ENCODE results near the gene PIGT. TPM values are rescaled to one million over a fixed set of nuclear protein-coding genes. Genes with fewer than 3 reads are reported as not detected.

The PIGT gene
- total and polyA plus RNA-seq, 8 donors: 22.6 to 137 (median 58.8) TPM

DNA sequence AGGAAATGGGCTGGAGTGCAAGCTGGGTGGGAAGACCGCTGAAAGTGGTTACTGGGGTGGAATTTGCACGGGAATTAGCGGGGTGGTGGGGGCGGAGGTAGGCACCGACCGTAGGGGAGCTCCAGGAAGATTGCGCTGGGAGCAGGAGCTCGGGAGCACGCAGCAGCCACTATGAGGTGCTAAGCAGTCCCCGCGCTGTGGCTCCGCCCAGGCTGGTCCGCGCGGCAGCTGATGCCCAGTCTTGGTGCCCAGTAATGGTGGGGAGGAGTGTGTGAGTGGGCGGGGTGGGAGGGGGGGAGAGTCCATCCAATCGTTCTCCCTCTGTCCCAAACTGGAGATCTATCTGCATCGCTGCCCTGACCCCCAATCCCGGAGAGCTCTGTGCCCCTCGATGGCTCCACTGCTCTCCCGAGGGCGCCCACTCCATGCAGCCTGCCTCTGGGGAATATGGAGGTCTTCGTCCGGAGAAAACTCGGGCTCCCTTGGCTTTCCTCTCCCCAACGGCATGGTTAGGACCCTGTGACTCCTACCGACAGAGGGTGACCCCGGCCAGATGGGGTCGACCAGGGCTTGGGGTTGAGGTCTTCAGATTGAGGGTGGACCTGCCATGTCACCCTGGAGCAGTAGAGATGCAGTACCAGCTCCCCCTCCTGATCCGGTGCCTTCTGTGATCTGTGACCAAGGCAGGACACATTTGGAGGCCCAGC, 43.1 kb upstream of the PIGT start:
- Histone ChIP-seq H3K36me3 (peaks cover 3 to 28% (median 18%) of the 10 kb centered on the region in 4 donors), H3K27me3 (no peaks in the 10 kb centered on the region), H3K9me3 (no peaks in the 10 kb centered on the region), H3K4me1 (peaks cover 14 to 38% (median 20%) of the 10 kb centered on the region in 4 donors), H3K4me3 (peak overlapping the region; percentile 45 to 52 (median 50)), H3K27ac (peak overlapping the region; percentile 2 to 85 (median 78))
- 33 to 49% (median 41%) methylated on average over 26 to 30 of the region's 30 CpGs for WGBS, 5 donors
- TF ChIP-seq POLR2AphosphoS5 (IDR thresholded peaks at IDR 0.05) (no peak), EP300 (IDR thresholded peaks at IDR 0.05) (no peak), POLR2A (IDR thresholded peaks at IDR 0.05) (no peak)
- TF ChIP-seq, protein P1, sequence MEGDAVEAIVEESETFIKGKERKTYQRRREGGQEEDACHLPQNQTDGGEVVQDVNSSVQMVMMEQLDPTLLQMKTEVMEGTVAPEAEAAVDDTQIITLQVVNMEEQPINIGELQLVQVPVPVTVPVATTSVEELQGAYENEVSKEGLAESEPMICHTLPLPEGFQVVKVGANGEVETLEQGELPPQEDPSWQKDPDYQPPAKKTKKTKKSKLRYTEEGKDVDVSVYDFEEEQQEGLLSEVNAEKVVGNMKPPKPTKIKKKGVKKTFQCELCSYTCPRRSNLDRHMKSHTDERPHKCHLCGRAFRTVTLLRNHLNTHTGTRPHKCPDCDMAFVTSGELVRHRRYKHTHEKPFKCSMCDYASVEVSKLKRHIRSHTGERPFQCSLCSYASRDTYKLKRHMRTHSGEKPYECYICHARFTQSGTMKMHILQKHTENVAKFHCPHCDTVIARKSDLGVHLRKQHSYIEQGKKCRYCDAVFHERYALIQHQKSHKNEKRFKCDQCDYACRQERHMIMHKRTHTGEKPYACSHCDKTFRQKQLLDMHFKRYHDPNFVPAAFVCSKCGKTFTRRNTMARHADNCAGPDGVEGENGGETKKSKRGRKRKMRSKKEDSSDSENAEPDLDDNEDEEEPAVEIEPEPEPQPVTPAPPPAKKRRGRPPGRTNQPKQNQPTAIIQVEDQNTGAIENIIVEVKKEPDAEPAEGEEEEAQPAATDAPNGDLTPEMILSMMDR (IDR thresholded peaks at IDR 0.05): no peak
- DNase-seq: peak in 1 of 2 donors; percentile 57
- intact Hi-C loops (cut with DNase I; ENCODE audit: low total_unique reads): no loop called here

DNA sequence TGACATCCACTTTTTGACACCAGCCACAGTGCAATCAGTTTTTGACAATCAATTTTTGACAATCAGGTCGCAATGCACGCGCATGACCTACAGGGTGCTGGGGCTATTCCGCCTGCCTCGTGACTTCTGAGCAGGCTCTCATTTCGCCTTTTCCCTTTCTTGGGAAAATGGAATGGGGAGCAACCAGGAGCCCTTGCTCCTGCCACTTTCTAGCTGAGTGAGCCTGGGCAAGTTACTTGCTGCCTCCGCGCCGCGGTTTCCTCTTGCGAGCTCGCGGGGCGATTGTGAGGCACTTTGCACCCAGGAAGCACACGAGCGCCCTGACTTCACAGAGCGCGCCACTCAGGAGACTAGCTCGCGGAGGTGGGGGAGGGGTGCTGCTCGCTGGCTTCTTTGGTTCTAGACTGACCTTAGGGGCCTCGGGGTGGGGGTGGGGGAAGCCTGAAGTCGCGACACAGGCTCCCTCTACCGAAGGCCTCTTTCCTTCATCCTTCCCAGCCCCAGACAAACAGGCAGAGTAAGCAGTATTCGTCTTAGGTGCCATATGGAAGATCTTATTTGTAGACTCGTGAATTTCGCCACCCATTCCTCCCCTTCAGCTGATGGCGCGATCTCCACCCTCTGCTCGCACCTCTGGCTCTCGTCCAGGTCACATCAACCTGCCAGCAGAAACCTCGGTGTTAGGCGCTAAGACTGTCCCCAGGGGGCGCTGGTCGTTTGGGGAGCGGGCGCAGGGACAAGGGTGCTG, 42.4 kb upstream of the PIGT start:
- WGBS, 5 donors: 3 to 6% (median 4%) methylated on average over 35 to 38 of the region's 38 CpGs
- DNase-seq: peak; percentile 92 to 95
- Histone ChIP-seq H3K9me3 (no peaks in the 10 kb centered on the region), H3K4me1 (peaks cover 14 to 32% (median 20%) of the 10 kb centered on the region in 4 donors), H3K27me3 (no peaks in the 10 kb centered on the region), H3K4me3 (peak overlapping the region; percentile 45 to 52 (median 50)), H3K36me3 (peaks cover 0 to 20% (median 10%) of the 10 kb centered on the region in 4 donors), H3K27ac (peak overlapping the region; percentile 2 to 85 (median 78))
- TF ChIP-seq, protein P1 (IDR thresholded peaks at IDR 0.05): peak in 5 of 7 experiments; percentile 73 to 94 (median 85)
- TF ChIP-seq EP300 (IDR thresholded peaks at IDR 0.05) (no peak), POLR2AphosphoS5 (IDR thresholded peaks at IDR 0.05) (peak; percentile 19 to 80 (median 29)), POLR2A (IDR thresholded peaks at IDR 0.05) (no peak)
- intact Hi-C loops (cut with DNase I; ENCODE audit: low total_unique reads): no loop called here

DNA sequence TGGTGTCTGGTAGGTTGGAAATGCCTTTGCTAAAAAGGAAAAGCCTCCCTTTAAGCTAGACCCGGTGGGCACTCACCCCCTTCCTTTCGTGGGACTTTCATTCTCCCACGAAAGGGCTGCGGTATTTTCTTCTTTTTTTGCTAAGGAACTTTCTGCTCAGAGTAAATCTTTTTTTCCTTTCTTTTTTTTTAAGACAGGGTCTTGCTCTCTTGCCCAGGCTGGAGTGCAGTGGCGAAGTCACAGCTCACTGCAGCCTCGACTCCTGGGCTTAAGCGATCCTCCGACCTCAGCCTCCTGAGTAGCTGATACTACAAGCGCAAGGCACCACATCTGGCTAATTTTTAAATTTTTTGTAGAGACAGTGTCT, 41.9 kb upstream of the PIGT start:
- no peak for TF ChIP-seq POLR2A (IDR thresholded peaks at IDR 0.05)
- TF ChIP-seq POLR2AphosphoS5 (IDR thresholded peaks at IDR 0.05): no peak
- TF ChIP-seq, protein P1 (IDR thresholded peaks at IDR 0.05): no peak
- TF ChIP-seq EP300 (IDR thresholded peaks at IDR 0.05): no peak
- peak overlapping the region; percentile 45 to 52 (median 50) for H3K4me3 ChIP-seq
- peak overlapping the region in 4 of 5 donors; percentile 51 to 85 (median 81) for H3K27ac ChIP-seq
- no peak for DNase-seq
- no peaks in the 10 kb centered on the region for H3K27me3 ChIP-seq
- peaks cover 0 to 17% (median 8%) of the 10 kb centered on the region in 4 donors for H3K36me3 ChIP-seq
- intact Hi-C loops (cut with DNase I; ENCODE audit: low total_unique reads): no loop called here
- WGBS, 5 donors: 57 to 60% (median 59%) methylated on average over 9 of the region's 9 CpGs
- H3K4me1 ChIP-seq: peaks cover 14 to 26% (median 20%) of the 10 kb centered on the region in 4 donors
- no peaks in the 10 kb centered on the region for H3K9me3 ChIP-seq

DNA sequence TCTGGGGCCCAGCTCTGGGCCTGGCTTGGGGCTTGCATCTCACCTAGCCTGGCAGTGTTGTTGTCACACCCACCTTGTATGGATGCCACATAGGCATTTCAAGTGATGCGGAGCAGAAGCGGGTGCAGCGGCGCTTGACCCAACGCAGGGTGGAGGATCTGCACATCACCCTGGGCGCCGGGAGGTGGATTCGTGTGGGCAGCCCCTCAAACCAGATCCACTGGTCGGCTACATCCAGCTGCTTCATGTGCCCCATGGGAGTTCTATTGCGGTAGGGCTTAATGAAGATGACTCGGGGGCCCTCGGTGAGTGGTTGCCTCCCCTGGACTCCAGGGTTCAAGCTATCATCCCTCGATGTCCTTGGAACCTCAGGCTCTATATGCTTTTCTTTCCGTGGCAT, 41.0 kb upstream of the PIGT start:
- Histone ChIP-seq H3K4me1 (peaks cover 14 to 25% (median 20%) of the 10 kb centered on the region in 4 donors), H3K36me3 (peaks cover 0 to 17% (median 8%) of the 10 kb centered on the region in 4 donors), H3K27me3 (no peaks in the 10 kb centered on the region), H3K9me3 (no peaks in the 10 kb centered on the region), H3K27ac (no peak overlapping the region), H3K4me3 (no peak overlapping the region)
- WGBS, 5 donors: 92 to 96% (median 95%) methylated on average over 10 to 14 of the region's 14 CpGs
- no peak for DNase-seq
- intact Hi-C loops (cut with DNase I; ENCODE audit: low total_unique reads): loop anchor here (5.0 kb wide), 1 partner anchor 57 kb away; no protein-coding TSS in a partner anchor
- no peak for TF ChIP-seq POLR2A (IDR thresholded peaks at IDR 0.05)
- no peak for TF ChIP-seq POLR2AphosphoS5 (IDR thresholded peaks at IDR 0.05)
- TF ChIP-seq EP300 (IDR thresholded peaks at IDR 0.05): no peak
- TF ChIP-seq, protein P1 (IDR thresholded peaks at IDR 0.05): no peak

Measured in stomach (tissue), 9 donors.